ENCODE data around the gene NAA80.
"Not testable (repeated sequence)": the region's sequence is repeated elsewhere in the genome, so short reads cannot be mapped to it uniquely, and the experiment has no call there.

DNA sequence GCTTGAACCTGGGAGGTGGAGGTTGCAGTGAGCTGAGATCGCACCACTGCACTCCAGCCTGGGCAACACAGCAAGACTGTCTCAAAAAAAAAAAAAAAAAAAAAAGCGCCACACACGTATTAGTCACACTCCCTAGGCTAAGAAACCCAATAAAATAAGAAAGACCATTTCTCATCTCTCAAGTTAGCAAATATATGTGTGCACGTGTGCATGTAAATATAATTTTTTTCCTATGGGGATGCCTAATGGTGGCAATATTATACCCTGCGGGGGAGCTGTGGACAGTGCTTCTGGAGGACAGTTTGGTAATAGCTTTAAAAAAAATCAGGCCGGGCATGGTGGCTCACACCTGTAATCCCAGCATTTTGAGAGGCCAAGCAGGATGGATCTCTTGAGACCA, 15.1 kb downstream of the NAA80 start:
- TF ChIP-seq, protein P1, sequence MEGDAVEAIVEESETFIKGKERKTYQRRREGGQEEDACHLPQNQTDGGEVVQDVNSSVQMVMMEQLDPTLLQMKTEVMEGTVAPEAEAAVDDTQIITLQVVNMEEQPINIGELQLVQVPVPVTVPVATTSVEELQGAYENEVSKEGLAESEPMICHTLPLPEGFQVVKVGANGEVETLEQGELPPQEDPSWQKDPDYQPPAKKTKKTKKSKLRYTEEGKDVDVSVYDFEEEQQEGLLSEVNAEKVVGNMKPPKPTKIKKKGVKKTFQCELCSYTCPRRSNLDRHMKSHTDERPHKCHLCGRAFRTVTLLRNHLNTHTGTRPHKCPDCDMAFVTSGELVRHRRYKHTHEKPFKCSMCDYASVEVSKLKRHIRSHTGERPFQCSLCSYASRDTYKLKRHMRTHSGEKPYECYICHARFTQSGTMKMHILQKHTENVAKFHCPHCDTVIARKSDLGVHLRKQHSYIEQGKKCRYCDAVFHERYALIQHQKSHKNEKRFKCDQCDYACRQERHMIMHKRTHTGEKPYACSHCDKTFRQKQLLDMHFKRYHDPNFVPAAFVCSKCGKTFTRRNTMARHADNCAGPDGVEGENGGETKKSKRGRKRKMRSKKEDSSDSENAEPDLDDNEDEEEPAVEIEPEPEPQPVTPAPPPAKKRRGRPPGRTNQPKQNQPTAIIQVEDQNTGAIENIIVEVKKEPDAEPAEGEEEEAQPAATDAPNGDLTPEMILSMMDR (IDR thresholded peaks at IDR 0.05): not testable (repeated sequence)
- TF ChIP-seq POLR2A (IDR thresholded peaks at IDR 0.05): not testable (repeated sequence)
